SW480 (cell line): ENCODE data around the gene CPNE4.

Source experiments
- DNase-seq: peaks from one replicate; pipeline ENCODE4 v3.0.0-alpha.2; 2016; ENCODE audit warnings: low spot score

The CPNE4 gene

GRCh38 chr3:131881777-131882176, 153.0 kb downstream of the CPNE4 start:
- no peak for DNase-seq

- DNase-seq = no peak
Observed at GRCh38 chr3:131880948-131881347, 153.9 kb downstream of the CPNE4 start.

- DNase-seq = no peak
Observed at GRCh38 chr3:131868203-131868602, 166.6 kb downstream of the CPNE4 start.

GRCh38 chr3:131856171-131856570, 178.6 kb downstream of the CPNE4 start:
- DNase-seq = no peak

GRCh38 chr3:131850223-131850622, 184.6 kb downstream of the CPNE4 start:
- DNase-seq = no peak

- DNase-seq = no peak
Observed at GRCh38 chr3:131849616-131850015, 185.2 kb downstream of the CPNE4 start.

GRCh38 chr3:131847966-131848510, 186.8 kb downstream of the CPNE4 start:
- no peak for DNase-seq

GRCh38 chr3:131846296-131846924, 188.4 kb downstream of the CPNE4 start:
- DNase-seq = no peak

- DNase-seq = no peak
Observed at GRCh38 chr3:131843174-131843573, 191.6 kb downstream of the CPNE4 start.

GRCh38 chr3:131840156-131840797, 194.5 kb downstream of the CPNE4 start:
- no peak for DNase-seq

- no peak for DNase-seq
Observed at GRCh38 chr3:131835906-131836305, 198.9 kb downstream of the CPNE4 start.

GRCh38 chr3:131831608-131832007, 203.2 kb downstream of the CPNE4 start:
- DNase-seq = no peak

- DNase-seq = no peak
Observed at GRCh38 chr3:131821191-131821762, 213.5 kb downstream of the CPNE4 start.

- DNase-seq = no peak
Observed at GRCh38 chr3:131819381-131820055, 215.3 kb downstream of the CPNE4 start.

GRCh38 chr3:131812433-131812832, 222.4 kb downstream of the CPNE4 start:
- DNase-seq = no peak

GRCh38 chr3:131811481-131811880, 223.3 kb downstream of the CPNE4 start:
- DNase-seq = no peak

- no peak for DNase-seq
Observed at GRCh38 chr3:131807822-131808221, 227.0 kb downstream of the CPNE4 start.

GRCh38 chr3:131806736-131807135, 228.1 kb downstream of the CPNE4 start:
- no peak for DNase-seq

GRCh38 chr3:131804565-131805133, 230.2 kb downstream of the CPNE4 start:
- no peak for DNase-seq

- DNase-seq = no peak
Observed at GRCh38 chr3:131803113-131803512, 231.7 kb downstream of the CPNE4 start.

GRCh38 chr3:131802029-131802428, 232.8 kb downstream of the CPNE4 start:
- DNase-seq = no peak

- DNase-seq = no peak
Observed at GRCh38 chr3:131801566-131801965, 233.2 kb downstream of the CPNE4 start.
